Hair follicular keratinocyte (primary cell): ENCODE results near the gene TMEM106B. TPM values are rescaled to one million over a fixed set of nuclear protein-coding genes. Genes with fewer than 3 reads are reported as not detected.

Source experiments
- total RNA-seq: library from RNA; depleted of rRNA; stranded (reverse); fragments of >200 nt; gene quantifications from 2 replicates; pipeline ENCODE4 v1.2.3, GENCODE V29; 2015

TMEM106B gene
- total RNA-seq, result 21.9 and 53.8 TPM in 2 replicates

DNA sequence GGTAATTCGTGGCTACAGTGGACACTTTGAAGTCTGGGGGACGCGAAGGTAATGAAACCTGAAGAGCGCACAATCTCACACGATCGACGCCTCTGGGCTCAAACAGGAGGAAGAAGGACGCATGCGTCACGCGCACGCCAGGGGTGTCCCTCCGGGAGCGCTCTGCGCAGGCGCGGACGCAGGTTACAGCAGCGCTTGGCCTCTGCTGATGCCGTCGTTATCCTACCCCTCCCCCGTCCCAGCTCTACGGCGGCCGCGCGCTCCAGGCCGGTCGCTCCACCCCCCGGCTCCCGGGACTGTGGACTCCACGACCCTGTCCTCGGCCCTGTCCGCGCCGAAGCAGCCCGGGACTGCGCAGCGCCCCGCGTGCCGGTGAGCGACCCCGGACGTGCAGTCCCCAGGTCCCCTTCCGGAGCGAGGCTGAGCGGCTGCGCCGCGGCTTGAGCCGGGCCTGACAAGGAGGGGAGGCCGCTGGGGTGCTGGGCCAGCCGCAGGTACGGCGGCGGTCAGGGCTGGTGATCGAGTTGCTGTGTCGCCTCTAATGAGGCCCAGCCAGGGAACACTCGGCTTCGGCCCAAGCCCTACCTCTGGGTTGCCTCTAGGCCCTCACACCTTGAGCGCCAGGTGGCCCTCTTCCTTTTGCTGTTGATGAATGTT, at the start of gene TMEM106B:
Gene TMEM106B (plus strand): TSS at position 241 of the 657 bp plus-strand sequence. CDS start 3,517 bp downstream, outside the sequence.

Other genes starting within 250 kb of the TMEM106B start
- gene VWDE, start 192.6 kb downstream of the TMEM106B start, total RNA-seq, result not detected in 2 replicates